DOHH2 (cell line): ENCODE data around the gene MEX3D.
A peak's percentile ranks its signal among the peaks of the same experiment; 100 is the strongest.

Experiments
- H3F3A ChIP-seq: fragments of 200-600 bp; sonication (generic), shearing (Covaris generic); 2 replicates; pipeline ENCODE4 v1.6.0; 2016; ENCODE audit warnings: antibody characterized with exemption, mild to moderate bottlenecking; ENCODE audit not compliant: control insufficient read depth, insufficient read depth
- H3K27ac ChIP-seq: fragments of 200-600 bp; sonication (generic); 2 replicates; pipeline ENCODE4 v1.5.1; 2014; ENCODE audit warnings: low read depth, mild to moderate bottlenecking, low read length, moderate library complexity
- H3K27me3 ChIP-seq: fragments of 200-600 bp; sonication (generic); 2 replicates; pipeline ENCODE4 v1.6.1; 2014; ENCODE audit warnings: mild to moderate bottlenecking, low read length, mixed read lengths; ENCODE audit not compliant: control insufficient read depth
- H3K36me3 ChIP-seq: fragments of 200-600 bp; sonication (generic); 2 replicates; pipeline ENCODE4 v1.6.1; 2014; ENCODE audit warnings: mild to moderate bottlenecking, low read length, moderate library complexity, mixed read lengths; ENCODE audit not compliant: control insufficient read depth
- H3K4me1 ChIP-seq: fragments of 200-600 bp; sonication (generic); 2 replicates; pipeline ENCODE4 v1.6.1; 2014; ENCODE audit warnings: mild to moderate bottlenecking, low read length, mixed read lengths; ENCODE audit not compliant: control insufficient read depth
- H3K4me2 ChIP-seq: fragments of 200-600 bp; sonication (generic); 2 replicates; pipeline ENCODE4 v1.6.0; 2014; ENCODE audit warnings: mild to moderate bottlenecking, low read length, moderate library complexity
- H3K4me3 ChIP-seq: fragments of 200-600 bp; sonication (generic); 2 replicates; pipeline ENCODE4 v1.5.1; 2014; ENCODE audit warnings: mild to moderate bottlenecking, low read length, mixed read lengths
- H3K79me2 ChIP-seq: fragments of 200-600 bp; sonication (generic); 2 replicates; pipeline ENCODE4 v1.6.1; 2014; ENCODE audit warnings: mild to moderate bottlenecking, low read length, mixed read lengths; ENCODE audit not compliant: control insufficient read depth
- H3K9me2 ChIP-seq: fragments of 200-600 bp; sonication (generic); replicated peaks from 2 replicates; pipeline ENCODE4 v1.6.1; 2014; ENCODE audit warnings: mild to moderate bottlenecking, low read length, mixed read lengths; ENCODE audit not compliant: control insufficient read depth
- H3K9me3 ChIP-seq: fragments of 200-600 bp; sonication (generic); 2 replicates; pipeline ENCODE4 v1.6.1; 2014; ENCODE audit warnings: antibody characterized with exemption, low read length, mixed read lengths; ENCODE audit not compliant: control insufficient read depth, insufficient read depth
- H4K20me1 ChIP-seq: fragments of 200-600 bp; sonication (generic); 2 replicates; pipeline ENCODE4 v1.6.0; 2014; ENCODE audit warnings: low read depth, mild to moderate bottlenecking, antibody characterized with exemption, low read length, moderate library complexity; ENCODE audit not compliant: control insufficient read depth, insufficient read depth
- CTCF ChIP-seq: fragments of 200-600 bp; sonication (generic); IDR thresholded peaks from one replicate; pipeline ENCODE4 v1.5.1; 2014; ENCODE audit warnings: antibody characterized with exemption, mild to moderate bottlenecking, low read depth, low read length; ENCODE audit not compliant: poor library complexity, severe bottlenecking
- EZH2phosphoT487 ChIP-seq: fragments of 200-600 bp; sonication (generic); IDR thresholded peaks from 2 replicates; pipeline ENCODE4 v1.6.1; 2017; ENCODE audit warnings: borderline replicate concordance, mild to moderate bottlenecking, antibody characterized with exemption, low read length, moderate library complexity, mixed read lengths

Gene MEX3D

GRCh38 chr19:1568320-1569019 lies at the start of gene MEX3D:
TSS of gene MEX3D (minus strand) at chr19:1568325. CDS start at chr19:1568058, 267 bp downstream.
- Histone ChIP-seq H3K27ac (no peak within 1 kb of the TSS), H3K4me1 (peaks cover 19% of the 10 kb centered on the region), H4K20me1 (no peaks in the 10 kb centered on the region), H3K4me3 (peak within 1 kb of the TSS; percentile 56), H3K9me3 (peaks cover 3% of the 10 kb centered on the region; the same call in 1 of the 2 replicates), H3K36me3 (no peaks in the 10 kb centered on the region), H3K9me2 (no peaks in the 10 kb centered on the region), H3K4me2 (peak within 1 kb of the TSS; percentile 64), H3K27me3 (peaks cover 10% of the 10 kb centered on the region; the same call in 1 of the 2 replicates), H3F3A (peaks cover 8% of the 10 kb centered on the region), H3K79me2 (0 out of 2 replicates have a peak, but pooled peaks cover 5% of the 10 kb centered on the region)
- TF ChIP-seq EZH2phosphoT487 (no peak), CTCF (no peak)

GRCh38 chr19:1616875-1617274 lies 48.8 kb upstream of the MEX3D start:
- peaks cover 53% of the 10 kb centered on the region for H3K79me2 ChIP-seq
- peaks cover 92% of the 10 kb centered on the region for H3K4me1 ChIP-seq
- no peak for TF ChIP-seq EZH2phosphoT487
- TF ChIP-seq CTCF, result no peak
- peaks cover 17% of the 10 kb centered on the region; the same call in 1 of the 2 replicates for H3F3A ChIP-seq
- H3K4me2 ChIP-seq, result peak overlapping the region; percentile 48
- H3K27me3 ChIP-seq, result no peaks in the 10 kb centered on the region
- no peaks in the 10 kb centered on the region for H3K9me3 ChIP-seq
- peak overlapping the region; percentile 48 for H3K27ac ChIP-seq
- H3K36me3 ChIP-seq, result peaks cover 100% of the 10 kb centered on the region
- H3K9me2 ChIP-seq, result no peaks in the 10 kb centered on the region
- peak overlapping the region; percentile 32; the same call in 1 of the 2 replicates for H3K4me3 ChIP-seq
- H4K20me1 ChIP-seq, result peaks cover 6% of the 10 kb centered on the region; the same call in 1 of the 2 replicates

- Histone ChIP-seq H3K27me3 (no peaks in the 10 kb centered on the region), H3K36me3 (peaks cover 99% of the 10 kb centered on the region), H3K9me2 (no peaks in the 10 kb centered on the region), H3F3A (peaks cover 19% of the 10 kb centered on the region; the same call in 1 of the 2 replicates), H3K9me3 (no peaks in the 10 kb centered on the region), H3K27ac (peak overlapping the region; percentile 48), H3K4me2 (peak overlapping the region; percentile 48), H3K79me2 (peaks cover 53% of the 10 kb centered on the region), H3K4me3 (0 out of 2 replicates have a peak overlapping the region, but pooled peaks have one; percentile 32), H3K4me1 (peaks cover 91% of the 10 kb centered on the region), H4K20me1 (peaks cover 6% of the 10 kb centered on the region; the same call in 1 of the 2 replicates)
- no peak for TF ChIP-seq CTCF
- no peak for TF ChIP-seq EZH2phosphoT487
These were observed 48.3 kb upstream of the MEX3D start for GRCh38 chr19:1616396-1616795.
